Measurements from ENCODE around the gene RIC1.

The RIC1 gene

DNA sequence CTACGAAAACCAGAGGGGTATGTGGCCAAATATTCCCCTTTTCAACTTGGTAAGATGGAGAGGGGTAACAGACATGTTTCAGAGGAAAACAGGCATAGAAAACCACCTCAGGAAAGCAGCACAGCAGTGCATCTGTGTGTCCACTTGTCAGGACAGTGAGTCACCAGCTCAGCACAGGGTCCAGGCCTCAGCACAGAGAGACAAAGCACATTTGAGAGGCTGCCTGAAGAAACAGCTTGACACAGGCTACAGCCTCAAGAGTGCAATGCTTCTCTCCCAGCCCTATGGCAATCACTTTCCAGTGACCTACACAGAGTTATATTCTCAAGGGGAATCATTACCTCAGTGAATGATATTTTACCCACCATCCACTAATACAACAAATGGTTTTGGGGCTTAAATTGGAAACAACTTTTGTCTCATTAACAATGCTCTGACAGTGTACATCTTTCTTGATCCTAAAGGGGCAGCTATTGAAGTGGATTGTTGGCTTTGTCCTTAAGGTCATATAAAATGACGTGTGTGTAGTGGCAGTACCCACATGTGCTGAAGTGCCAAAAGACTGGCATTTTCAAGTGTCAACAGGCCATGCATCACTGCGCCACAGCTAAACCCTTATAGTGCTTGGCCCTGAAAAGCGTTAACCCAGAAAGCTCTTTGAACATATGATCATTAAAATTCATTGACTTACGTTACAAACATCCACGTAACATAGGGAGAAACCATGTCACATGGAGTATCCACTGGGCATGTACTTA is 157.6 kb downstream of the RIC1 start:
- H3K27me3 ChIP-seq (replicated peaks) = no peaks in the 10 kb centered on the region
- no peak overlapping the region for H3K27ac ChIP-seq
- H3K36me3 ChIP-seq (replicated peaks) = no peaks in the 10 kb centered on the region
- TF ChIP-seq CTCF (IDR thresholded peaks at IDR 0.05; ENCODE audit: low read depth, low read length, missing control alignments) = no peak
- in situ Hi-C loops (cut with HindIII; ENCODE audit: low pct_ligation_motif_present, low sequenced_read_pairs) = no loop called here
- H3K4me3 ChIP-seq (ENCODE audit: low read depth, low read length) = no peak overlapping the region
- DNase-seq = peak; percentile 43

DNA sequence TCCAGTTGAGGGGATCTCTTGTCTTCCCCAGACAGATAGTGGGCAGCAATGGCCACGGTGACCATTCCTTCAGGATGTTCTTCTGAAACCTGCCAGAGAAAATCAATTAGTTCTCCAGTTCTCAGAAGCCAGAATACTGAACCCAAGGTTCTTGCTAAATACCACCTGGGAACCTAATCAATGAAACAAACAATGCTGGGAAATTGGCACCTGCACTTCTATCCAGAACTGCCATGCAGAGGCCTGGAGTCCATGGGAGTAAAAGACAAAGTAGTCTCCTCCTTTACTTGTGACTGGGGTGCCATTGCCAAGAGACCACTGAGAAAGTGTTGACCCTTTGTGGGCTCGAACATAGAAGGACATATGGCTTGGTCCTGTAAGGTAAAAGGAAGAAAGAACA is 158.3 kb downstream of the RIC1 start:
- no peaks in the 10 kb centered on the region for H3K36me3 ChIP-seq (replicated peaks)
- in situ Hi-C loops (cut with HindIII; ENCODE audit: low pct_ligation_motif_present, low sequenced_read_pairs) = no loop called here
- DNase-seq = no peak

DNA sequence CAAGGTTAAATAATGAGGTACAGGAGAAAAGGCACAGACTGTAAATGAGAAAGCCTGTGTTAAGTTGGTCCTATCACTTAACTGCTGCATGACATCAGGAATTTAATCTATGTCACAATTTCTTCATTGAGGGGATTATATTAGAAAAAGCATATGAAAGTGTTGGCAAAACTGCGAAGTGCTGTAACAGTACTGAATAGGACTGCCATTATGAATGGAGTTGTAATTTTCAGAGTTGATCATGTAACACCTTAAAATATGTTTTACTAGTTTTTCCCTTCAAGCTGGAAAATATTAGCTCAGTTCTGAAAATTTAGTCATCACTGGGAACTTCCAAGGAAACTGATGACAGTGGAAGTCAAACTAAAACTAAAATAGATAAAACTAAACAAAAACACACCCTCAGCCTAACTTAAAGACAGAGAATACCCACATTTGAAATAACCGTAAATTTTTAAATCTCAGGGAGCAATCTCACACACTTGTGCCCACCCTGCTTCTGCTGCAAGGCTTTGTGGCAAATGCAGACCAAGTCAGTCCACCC is 158.9 kb downstream of the RIC1 start:
- Histone ChIP-seq H3K27me3 (replicated peaks) (no peaks in the 10 kb centered on the region), H3K4me3 (ENCODE audit: low read depth, low read length) (no peak overlapping the region), H3K36me3 (replicated peaks) (no peaks in the 10 kb centered on the region), H3K27ac (no peak overlapping the region)
- no peak for TF ChIP-seq CTCF (IDR thresholded peaks at IDR 0.05; ENCODE audit: low read depth, low read length, missing control alignments)
- DNase-seq = no peak
- in situ Hi-C loops (cut with HindIII; ENCODE audit: low pct_ligation_motif_present, low sequenced_read_pairs) = no loop called here

More for the DNA sequence above, 158.3 kb downstream of the RIC1 start:
- TF ChIP-seq CTCF (IDR thresholded peaks at IDR 0.05; ENCODE audit: low read depth, low read length, missing control alignments) = no peak
- H3K4me3 ChIP-seq (ENCODE audit: low read depth, low read length) = no peak overlapping the region
- H3K27me3 ChIP-seq (replicated peaks) = no peaks in the 10 kb centered on the region
- H3K27ac ChIP-seq = no peak overlapping the region

DNA sequence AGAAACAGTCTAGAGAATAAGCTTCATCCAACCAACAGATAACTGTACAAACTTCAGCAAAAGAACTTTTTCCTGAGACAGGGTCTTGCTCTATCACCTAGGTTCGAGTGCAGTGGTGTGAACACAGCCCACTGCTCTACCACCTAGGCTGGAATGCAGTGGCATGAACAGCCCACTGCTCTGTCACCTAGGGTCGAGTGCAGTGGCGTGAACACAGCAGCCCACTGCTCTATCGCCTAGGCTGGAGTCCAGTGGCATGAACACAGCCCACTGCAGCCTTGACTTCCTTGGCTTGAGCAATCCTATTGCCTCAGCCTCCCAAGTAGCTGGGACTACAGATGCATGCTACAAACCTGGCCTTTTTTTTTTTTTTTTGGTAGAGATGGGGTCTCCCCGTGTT is 160.6 kb downstream of the RIC1 start:
- H3K27me3 ChIP-seq (replicated peaks) = no peaks in the 10 kb centered on the region
- no peak for DNase-seq
- H3K4me3 ChIP-seq (ENCODE audit: low read depth, low read length) = no peak overlapping the region
- in situ Hi-C loops (cut with HindIII; ENCODE audit: low pct_ligation_motif_present, low sequenced_read_pairs) = no loop called here
- TF ChIP-seq CTCF (IDR thresholded peaks at IDR 0.05; ENCODE audit: low read depth, low read length, missing control alignments) = no peak
- H3K27ac ChIP-seq = no peak overlapping the region
- H3K36me3 ChIP-seq (replicated peaks) = no peaks in the 10 kb centered on the region

GRCh38 chr9:5790923-5791322 is 162.0 kb downstream of the RIC1 start:
- Histone ChIP-seq H3K27me3 (replicated peaks) (no peaks in the 10 kb centered on the region), H3K36me3 (replicated peaks) (no peaks in the 10 kb centered on the region), H3K4me3 (ENCODE audit: low read depth, low read length) (no peak overlapping the region), H3K27ac (no peak overlapping the region)
- no peak for DNase-seq
- TF ChIP-seq CTCF (IDR thresholded peaks at IDR 0.05; ENCODE audit: low read depth, low read length, missing control alignments) = no peak
- in situ Hi-C loops (cut with HindIII; ENCODE audit: low pct_ligation_motif_present, low sequenced_read_pairs) = no loop called here
